ENCODE measurements around the gene KCNQ2.

KCNQ2 gene

GRCh38 chr20:63466250-63466825, 6.1 kb downstream of the KCNQ2 start:
- TF ChIP-seq POLR2AphosphoS5 (IDR thresholded peaks at IDR 0.05; ENCODE audit: low read depth, low read length) (no peak), POLR2A (IDR thresholded peaks at IDR 0.05; ENCODE audit: low read depth, low read length) (no peak), TAF1 (IDR thresholded peaks at IDR 0.05; ENCODE audit: borderline replicate concordance, low read depth, low read length) (no peak)
- DNase-seq (ENCODE audit: insufficient read length) (no peak), FAIRE-seq (no peak)

DNA sequence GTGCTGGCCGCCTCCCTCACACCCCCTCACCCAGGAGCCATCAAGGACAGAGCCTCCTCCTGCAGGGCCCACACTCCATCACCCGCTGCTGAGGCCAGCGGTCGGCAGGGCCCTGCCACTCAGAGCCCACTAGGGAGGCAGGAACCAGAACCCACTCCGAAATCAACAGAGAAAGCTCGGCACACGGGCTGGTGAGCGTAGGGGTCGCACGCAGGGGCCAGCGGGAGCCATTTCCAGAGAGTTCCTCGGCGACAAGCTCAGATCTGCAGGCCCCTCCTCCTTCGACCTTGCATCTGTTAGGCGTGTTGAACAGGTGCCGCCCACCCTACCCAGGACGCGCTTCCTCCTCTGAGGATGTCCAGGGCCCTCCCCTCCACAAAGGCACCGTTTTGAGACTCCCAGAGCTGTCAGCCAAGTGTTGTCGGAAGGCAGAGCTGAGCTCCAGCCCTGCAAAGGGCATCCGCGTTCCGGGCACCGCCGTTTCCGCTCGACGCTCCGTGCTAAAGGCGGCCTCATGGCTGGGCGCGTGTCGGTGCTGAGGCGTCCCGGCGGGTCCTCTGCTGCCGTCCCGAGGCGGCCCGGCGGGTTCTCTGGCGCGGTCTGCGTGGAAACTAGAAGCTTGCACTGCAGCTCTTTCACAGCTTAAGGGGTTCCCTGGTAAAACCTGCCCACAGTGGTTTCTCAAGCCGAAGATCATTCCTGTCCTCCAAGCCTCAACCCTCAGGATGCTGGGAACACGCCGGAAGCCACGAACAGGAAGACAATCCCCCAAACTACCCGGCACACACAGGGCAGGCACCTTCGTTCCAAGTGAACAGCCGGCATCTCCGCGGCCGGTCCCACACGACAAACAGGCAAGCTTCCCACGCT, 6.8 kb downstream of the KCNQ2 start:
- TF ChIP-seq POLR2A (IDR thresholded peaks at IDR 0.05; ENCODE audit: low read depth, low read length) (no peak), POLR2AphosphoS5 (IDR thresholded peaks at IDR 0.05; ENCODE audit: low read depth, low read length) (no peak), TAF1 (IDR thresholded peaks at IDR 0.05; ENCODE audit: borderline replicate concordance, low read depth, low read length) (no peak)
- no peak for FAIRE-seq
- DNase-seq (ENCODE audit: insufficient read length): no peak

GRCh38 chr20:63464289-63464635, 8.2 kb downstream of the KCNQ2 start:
- DNase-seq (ENCODE audit: insufficient read length) (no peak), FAIRE-seq (no peak)
- no peak for TF ChIP-seq POLR2A (IDR thresholded peaks at IDR 0.05; ENCODE audit: low read depth, low read length)
- TF ChIP-seq TAF1 (IDR thresholded peaks at IDR 0.05; ENCODE audit: borderline replicate concordance, low read depth, low read length): no peak
- no peak for TF ChIP-seq POLR2AphosphoS5 (IDR thresholded peaks at IDR 0.05; ENCODE audit: low read depth, low read length)

GRCh38 chr20:63463400-63464288, 8.8 kb downstream of the KCNQ2 start:
- FAIRE-seq: no peak
- TF ChIP-seq POLR2A (IDR thresholded peaks at IDR 0.05; ENCODE audit: low read depth, low read length): no peak

DNA sequence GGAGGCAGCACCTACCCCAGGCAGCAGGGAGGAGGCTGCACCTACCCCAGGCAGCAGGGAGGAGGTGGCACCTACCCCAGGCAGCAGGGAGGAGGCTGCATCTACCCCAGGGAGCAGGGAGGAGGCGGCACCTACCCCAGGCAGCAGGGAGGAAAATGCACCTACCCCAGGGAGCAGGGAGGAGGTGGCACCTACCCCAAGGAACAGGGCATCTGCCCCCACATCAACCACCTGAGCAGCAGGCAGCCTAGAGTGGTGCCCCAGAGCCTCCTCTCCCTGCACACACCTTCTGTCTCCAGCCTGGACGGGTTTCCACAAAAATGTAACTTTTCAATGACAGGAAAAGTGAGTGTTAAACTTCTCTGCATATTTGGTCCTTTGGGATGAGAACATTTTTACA, 10.2 kb downstream of the KCNQ2 start:
- DNase-seq (ENCODE audit: insufficient read length) (no peak), FAIRE-seq (no peak)
- TF ChIP-seq POLR2AphosphoS5 (IDR thresholded peaks at IDR 0.05; ENCODE audit: low read depth, low read length) (no peak), POLR2A (IDR thresholded peaks at IDR 0.05; ENCODE audit: low read depth, low read length) (no peak), TAF1 (IDR thresholded peaks at IDR 0.05; ENCODE audit: borderline replicate concordance, low read depth, low read length) (no peak)

More at GRCh38 chr20:63463400-63464288, 8.8 kb downstream of the KCNQ2 start:
- no peak for DNase-seq (ENCODE audit: insufficient read length)

- no peak for FAIRE-seq
- TF ChIP-seq POLR2AphosphoS5 (IDR thresholded peaks at IDR 0.05; ENCODE audit: low read depth, low read length) (no peak), TAF1 (IDR thresholded peaks at IDR 0.05; ENCODE audit: borderline replicate concordance, low read depth, low read length) (no peak), POLR2A (IDR thresholded peaks at IDR 0.05; ENCODE audit: low read depth, low read length) (no peak)
- no peak for DNase-seq (ENCODE audit: insufficient read length)
Measured at GRCh38 chr20:63461104-63461763, 11.2 kb downstream of the KCNQ2 start.

DNA sequence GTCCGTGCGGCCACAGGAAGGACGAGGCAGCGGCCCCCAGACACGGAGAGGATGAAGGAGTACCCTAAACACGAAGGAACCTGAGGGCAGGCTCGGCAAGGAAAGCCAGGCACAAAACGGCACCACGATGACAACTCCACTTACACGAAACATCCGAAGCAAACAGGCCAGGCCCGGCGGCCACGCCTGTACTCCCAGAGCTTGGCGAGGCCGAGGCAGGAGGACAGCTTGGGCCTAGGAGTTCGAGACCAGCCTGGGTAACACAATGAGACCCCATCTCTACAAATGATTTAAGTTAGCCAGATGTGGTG, 13.4 kb downstream of the KCNQ2 start:
- TF ChIP-seq POLR2A (IDR thresholded peaks at IDR 0.05; ENCODE audit: low read depth, low read length): no peak
- TF ChIP-seq TAF1 (IDR thresholded peaks at IDR 0.05; ENCODE audit: borderline replicate concordance, low read depth, low read length): no peak
- no peak for TF ChIP-seq POLR2AphosphoS5 (IDR thresholded peaks at IDR 0.05; ENCODE audit: low read depth, low read length)
- no peak for FAIRE-seq
- DNase-seq (ENCODE audit: insufficient read length): no peak

GRCh38 chr20:63458170-63459069, 14.0 kb downstream of the KCNQ2 start:
- no peak for FAIRE-seq
- no peak for DNase-seq (ENCODE audit: insufficient read length)
- TF ChIP-seq POLR2A (IDR thresholded peaks at IDR 0.05; ENCODE audit: low read depth, low read length): no peak
- no peak for TF ChIP-seq POLR2AphosphoS5 (IDR thresholded peaks at IDR 0.05; ENCODE audit: low read depth, low read length)
- no peak for TF ChIP-seq TAF1 (IDR thresholded peaks at IDR 0.05; ENCODE audit: borderline replicate concordance, low read depth, low read length)

DNA sequence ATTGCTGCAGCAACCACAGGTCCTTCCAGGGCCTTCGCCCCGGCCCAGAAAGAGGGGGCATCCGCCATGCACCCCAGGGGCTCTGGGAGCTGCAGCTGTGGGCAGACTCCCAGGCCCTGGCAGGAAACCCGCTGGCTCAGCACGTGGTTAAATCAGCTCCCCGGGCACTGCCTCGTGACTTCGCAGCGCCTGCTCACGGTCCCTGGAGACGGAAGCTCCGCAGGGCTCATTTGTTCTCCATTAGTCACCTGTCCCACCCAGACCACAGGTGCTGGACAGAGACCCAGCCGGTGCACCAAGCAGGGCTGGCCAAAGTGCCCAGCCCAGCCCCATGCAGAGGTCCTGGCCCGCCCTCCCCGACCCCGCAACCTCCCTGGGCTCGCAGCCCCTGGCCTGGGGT, 14.7 kb downstream of the KCNQ2 start:
- no peak for FAIRE-seq
- no peak for DNase-seq (ENCODE audit: insufficient read length)
- TF ChIP-seq TAF1 (IDR thresholded peaks at IDR 0.05; ENCODE audit: borderline replicate concordance, low read depth, low read length) (no peak), POLR2AphosphoS5 (IDR thresholded peaks at IDR 0.05; ENCODE audit: low read depth, low read length) (no peak), POLR2A (IDR thresholded peaks at IDR 0.05; ENCODE audit: low read depth, low read length) (no peak)

DNA sequence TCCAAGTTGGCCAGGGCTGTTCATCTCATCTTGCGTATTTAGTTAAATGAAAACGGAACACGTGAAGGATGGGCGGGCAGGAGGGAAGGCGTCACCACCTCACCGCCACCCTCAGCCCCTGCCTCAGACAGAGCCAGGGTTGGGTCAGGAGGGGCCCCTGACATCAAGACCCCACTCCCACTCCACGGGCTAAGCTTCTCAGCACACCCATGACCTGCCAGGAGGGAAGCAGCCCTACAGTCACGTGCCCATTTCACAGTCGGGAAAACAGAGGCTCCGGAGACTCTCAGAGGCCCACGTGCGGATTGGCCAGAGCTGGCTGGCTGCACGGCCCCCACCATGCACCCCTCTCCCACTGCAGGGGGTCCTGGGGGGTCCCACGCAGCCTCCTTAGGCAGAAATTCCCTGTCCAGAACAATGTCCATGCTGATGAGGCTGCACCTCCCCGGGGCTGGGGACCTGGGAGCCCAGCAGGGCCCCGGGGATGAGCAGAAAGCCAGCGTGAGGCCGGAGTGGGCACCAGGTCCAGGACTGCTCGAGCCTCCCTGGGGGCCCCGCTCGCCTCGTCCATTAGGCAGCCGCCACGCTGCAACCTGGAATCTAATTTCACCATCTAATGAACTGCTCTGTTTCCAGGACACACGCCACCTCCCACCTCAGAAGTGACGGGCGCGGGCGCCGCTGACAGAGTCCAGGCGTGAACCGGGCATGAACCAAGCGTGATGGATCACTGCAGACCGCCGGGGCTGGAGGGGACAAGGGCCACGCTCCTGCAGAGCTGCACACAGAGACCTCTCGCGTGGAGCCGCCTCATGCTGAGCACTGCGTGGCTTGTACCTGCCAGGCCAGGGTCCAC, 15.8 kb downstream of the KCNQ2 start:
- FAIRE-seq: no peak
- DNase-seq (ENCODE audit: insufficient read length): no peak
- TF ChIP-seq TAF1 (IDR thresholded peaks at IDR 0.05; ENCODE audit: borderline replicate concordance, low read depth, low read length) (no peak), POLR2A (IDR thresholded peaks at IDR 0.05; ENCODE audit: low read depth, low read length) (no peak), POLR2AphosphoS5 (IDR thresholded peaks at IDR 0.05; ENCODE audit: low read depth, low read length) (no peak)
